DOHH2 (cell line): ENCODE results near the gene DNAI2.

Experiments
- CTCF ChIP-seq: fragments of 200-600 bp; sonication (generic); IDR thresholded peaks from one replicate; pipeline ENCODE4 v1.5.1; 2014; ENCODE audit warnings: antibody characterized with exemption, mild to moderate bottlenecking, low read depth, low read length; ENCODE audit not compliant: poor library complexity, severe bottlenecking
- EZH2phosphoT487 ChIP-seq: fragments of 200-600 bp; sonication (generic); IDR thresholded peaks from 2 replicates; pipeline ENCODE4 v1.6.1; 2017; ENCODE audit warnings: borderline replicate concordance, mild to moderate bottlenecking, antibody characterized with exemption, low read length, moderate library complexity, mixed read lengths

GRCh38 chr17:74307984-74308773 is 34.1 kb downstream of the DNAI2 start:
- TF ChIP-seq CTCF, result no peak
- no peak for TF ChIP-seq EZH2phosphoT487
